Endodermal cell (in vitro differentiated cells): ENCODE results near the gene LRTM1. TPM values are rescaled to one million over a fixed set of nuclear protein-coding genes. Genes with fewer than 3 reads are reported as not detected.

ENCODE experiments used
- DNase-seq: peaks from one replicate; pipeline ENCODE4 v3.0.0-alpha.2; 2017
- H3K27ac ChIP-seq: 2 replicates; pipeline ENCODE4 v1.5.1; 2013; ENCODE audit warnings: mild to moderate bottlenecking, low read depth, low read length, moderate library complexity
- H3K27me3 ChIP-seq: 2 replicates; pipeline ENCODE4 v1.6.1; 2013; ENCODE audit warnings: mild to moderate bottlenecking, low read length, moderate library complexity; ENCODE audit not compliant: insufficient read depth, control insufficient read depth, poor library complexity, severe bottlenecking
- H3K36me3 ChIP-seq: 2 replicates; pipeline ENCODE4 v1.7.0; 2013; ENCODE audit warnings: mild to moderate bottlenecking, low read length, moderate library complexity; ENCODE audit not compliant: control insufficient read depth, insufficient read depth
- H3K4me1 ChIP-seq: one replicate; pipeline ENCODE4 v1.7.0; 2013; ENCODE audit warnings: low read length; ENCODE audit not compliant: control insufficient read depth, insufficient read depth
- H3K4me3 ChIP-seq: 2 replicates; pipeline ENCODE4 v1.5.1; 2013; ENCODE audit warnings: mild to moderate bottlenecking, low read length, moderate library complexity
- H3K9ac ChIP-seq: 2 replicates; pipeline ENCODE4 v1.6.1; 2013; ENCODE audit warnings: mild to moderate bottlenecking, low read length, moderate library complexity; ENCODE audit not compliant: poor library complexity, severe bottlenecking; ENCODE audit errors: extremely low read depth
- H3K9me3 ChIP-seq: 2 replicates; pipeline ENCODE4 v1.6.1; 2013; ENCODE audit warnings: mild to moderate bottlenecking, low read length, moderate library complexity; ENCODE audit not compliant: control insufficient read depth
- H3K27ac Mint-ChIP-seq: 2 replicates; pipeline ENCODE4 v1.8.0; 2020; ENCODE audit warnings: mixed read lengths
- H3K27me3 Mint-ChIP-seq: 2 replicates; pipeline ENCODE4 v1.8.0; 2021; ENCODE audit warnings: mild to moderate bottlenecking, mixed read lengths; ENCODE audit not compliant: insufficient read depth
- H3K36me3 Mint-ChIP-seq: 2 replicates; pipeline ENCODE4 v1.8.0; 2020; ENCODE audit warnings: low read depth, mixed read lengths
- H3K4me1 Mint-ChIP-seq: 2 replicates; pipeline ENCODE4 v1.8.0; 2020; ENCODE audit warnings: mixed read lengths
- H3K4me3 Mint-ChIP-seq: 2 replicates; pipeline ENCODE4 v1.8.0; 2020; ENCODE audit warnings: mild to moderate bottlenecking, moderate library complexity, mixed read lengths
- H3K9me3 Mint-ChIP-seq: 2 replicates; pipeline ENCODE4 v1.8.0; 2020; ENCODE audit warnings: mild to moderate bottlenecking, mixed read lengths
- WGBS, 2 experiments: methylation state at CpG; one replicate each; pipeline versions ENCODE4 v1.1.5 to v1.1.7; 2013; ENCODE audit warnings: missing lambda C conversion rate in 2 of 2, mixed read lengths in 1 of 2; ENCODE audit not compliant: insufficient coverage in 1 of 2, insufficient read length in 1 of 2; 5-methylcytosine and 5-hydroxymethylcytosine counted together
- total RNA-seq, 2 donors: library from RNA; stranded (reverse); fragmentation: NEBNext Ultra II Directional in 1 of 2; extraction: Animal tissue kit (Norgen Biotek cat#: 25700) in 1 of 2; gene quantifications; 2 replicates in 1 of 2; 3 replicates in 1 of 2; pipeline ENCODE4 v1.2.1, GENCODE V29; 2021
- TF ChIP-seq, protein P1 (sequence below): fragments of 200-600 bp; sonication (generic); conservative IDR thresholded peaks from 2 replicates; pipeline ENCODE4 v1.5.0; 2021; ENCODE audit warnings: antibody characterized with exemption, mild to moderate bottlenecking

Gene LRTM1
- total RNA-seq, 2 donors from 2014 or later, result not detected

DNA sequence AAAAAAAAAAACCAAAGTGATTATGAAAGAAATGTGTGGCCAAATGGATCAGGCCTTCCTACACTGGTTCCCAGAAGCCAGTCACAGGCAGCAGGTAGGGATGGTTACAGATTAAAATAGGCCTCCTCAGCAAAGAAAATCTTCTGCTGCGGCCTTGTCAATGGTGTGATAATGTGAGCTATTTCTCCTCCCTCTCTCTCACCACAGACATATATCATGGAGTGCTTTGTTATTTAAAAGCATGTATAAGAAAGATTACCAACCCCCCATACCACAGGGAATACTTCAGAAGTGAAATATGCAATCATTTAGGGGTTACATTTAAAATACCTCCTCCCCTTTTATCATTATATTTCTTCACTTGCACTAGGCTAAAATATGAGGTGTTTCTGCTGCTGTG, 32.2 kb upstream of the LRTM1 start:
- no peaks in the 10 kb centered on the region for H3K27me3 Mint-ChIP-seq
- no peaks in the 10 kb centered on the region for H3K9me3 Mint-ChIP-seq
- H3K4me1 ChIP-seq, result peaks cover 31% of the 10 kb centered on the region
- 40% methylated on average over 1 of the region's 1 CpG; no CpG with 5 or more reads in 1 of the 2 experiments for WGBS, 2 experiments
- H3K27ac ChIP-seq, result no peak overlapping the region
- H3K27me3 ChIP-seq, result no peaks in the 10 kb centered on the region
- no peak overlapping the region for H3K9ac ChIP-seq
- no peak overlapping the region for H3K4me3 ChIP-seq
- H3K36me3 ChIP-seq, result no peaks in the 10 kb centered on the region
- H3K4me3 Mint-ChIP-seq, result no peak overlapping the region
- no peak overlapping the region for H3K27ac Mint-ChIP-seq
- TF ChIP-seq, protein P1, sequence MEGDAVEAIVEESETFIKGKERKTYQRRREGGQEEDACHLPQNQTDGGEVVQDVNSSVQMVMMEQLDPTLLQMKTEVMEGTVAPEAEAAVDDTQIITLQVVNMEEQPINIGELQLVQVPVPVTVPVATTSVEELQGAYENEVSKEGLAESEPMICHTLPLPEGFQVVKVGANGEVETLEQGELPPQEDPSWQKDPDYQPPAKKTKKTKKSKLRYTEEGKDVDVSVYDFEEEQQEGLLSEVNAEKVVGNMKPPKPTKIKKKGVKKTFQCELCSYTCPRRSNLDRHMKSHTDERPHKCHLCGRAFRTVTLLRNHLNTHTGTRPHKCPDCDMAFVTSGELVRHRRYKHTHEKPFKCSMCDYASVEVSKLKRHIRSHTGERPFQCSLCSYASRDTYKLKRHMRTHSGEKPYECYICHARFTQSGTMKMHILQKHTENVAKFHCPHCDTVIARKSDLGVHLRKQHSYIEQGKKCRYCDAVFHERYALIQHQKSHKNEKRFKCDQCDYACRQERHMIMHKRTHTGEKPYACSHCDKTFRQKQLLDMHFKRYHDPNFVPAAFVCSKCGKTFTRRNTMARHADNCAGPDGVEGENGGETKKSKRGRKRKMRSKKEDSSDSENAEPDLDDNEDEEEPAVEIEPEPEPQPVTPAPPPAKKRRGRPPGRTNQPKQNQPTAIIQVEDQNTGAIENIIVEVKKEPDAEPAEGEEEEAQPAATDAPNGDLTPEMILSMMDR, result no peak
- H3K4me1 Mint-ChIP-seq, result peaks cover 57% of the 10 kb centered on the region
- DNase-seq, result no peak
- no peaks in the 10 kb centered on the region for H3K9me3 ChIP-seq
- H3K36me3 Mint-ChIP-seq, result no peaks in the 10 kb centered on the region

DNA sequence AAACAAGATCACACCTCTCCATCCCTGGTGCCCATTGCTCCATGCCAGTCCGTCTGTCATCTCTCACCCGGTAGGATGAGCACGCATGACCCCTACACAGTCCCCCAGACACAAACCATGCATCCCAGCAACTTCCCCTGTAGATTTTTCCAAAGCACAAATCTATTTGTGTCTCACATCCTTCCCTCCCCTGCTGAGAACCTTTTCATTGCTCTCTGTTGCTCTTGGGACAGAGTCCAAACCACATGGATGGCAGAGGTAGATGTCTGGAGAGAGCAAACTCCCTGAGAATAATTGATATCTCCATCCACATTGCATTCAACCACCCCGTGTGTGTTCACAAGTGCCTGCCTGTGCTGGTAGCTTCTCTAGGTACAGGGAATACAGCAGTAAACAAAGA, 29.9 kb upstream of the LRTM1 start:
- no peaks in the 10 kb centered on the region for H3K36me3 Mint-ChIP-seq
- H3K9me3 Mint-ChIP-seq, result no peaks in the 10 kb centered on the region
- no peak for DNase-seq
- TF ChIP-seq, protein P1, result no peak
- no peak overlapping the region for H3K27ac ChIP-seq
- H3K27me3 Mint-ChIP-seq, result no peaks in the 10 kb centered on the region
- no peak overlapping the region for H3K4me3 Mint-ChIP-seq
- peaks cover 28% of the 10 kb centered on the region for H3K4me1 ChIP-seq
- no peaks in the 10 kb centered on the region for H3K27me3 ChIP-seq
- no peak overlapping the region for H3K4me3 ChIP-seq
- no peak overlapping the region for H3K9ac ChIP-seq
- no peaks in the 10 kb centered on the region for H3K36me3 ChIP-seq
- H3K27ac Mint-ChIP-seq, result no peak overlapping the region
- WGBS, 2 experiments, result 95 to 100% methylated on average over 1 to 4 of the region's 4 CpGs
- peaks cover 54% of the 10 kb centered on the region for H3K4me1 Mint-ChIP-seq
- no peaks in the 10 kb centered on the region for H3K9me3 ChIP-seq

DNA sequence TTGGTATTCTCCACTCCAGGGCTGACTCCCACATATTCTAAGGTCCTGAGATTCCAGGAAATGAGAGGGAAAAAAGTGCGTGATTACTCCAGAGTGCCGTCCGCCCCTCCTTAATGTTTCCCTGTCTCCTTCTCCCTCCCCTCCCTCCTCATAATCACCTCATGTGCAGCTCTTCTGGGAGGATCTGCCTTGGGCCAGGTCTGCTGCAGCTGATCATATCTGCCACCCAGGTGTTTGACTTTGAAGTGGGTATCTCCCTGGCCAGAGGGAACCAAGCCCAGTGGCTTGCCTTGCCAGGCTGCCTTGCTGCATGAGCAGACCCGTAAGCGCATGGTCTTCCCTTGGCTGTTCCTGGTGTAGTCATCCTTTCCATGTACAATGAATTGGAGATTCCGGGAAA, 28.1 kb upstream of the LRTM1 start:
- H3K4me1 ChIP-seq, result peaks cover 20% of the 10 kb centered on the region
- DNase-seq, result no peak
- H3K9ac ChIP-seq, result no peak overlapping the region
- no peaks in the 10 kb centered on the region for H3K9me3 ChIP-seq
- H3K36me3 Mint-ChIP-seq, result no peaks in the 10 kb centered on the region
- H3K4me1 Mint-ChIP-seq, result peaks cover 44% of the 10 kb centered on the region
- H3K9me3 Mint-ChIP-seq, result no peaks in the 10 kb centered on the region
- TF ChIP-seq, protein P1, result no peak
- no peaks in the 10 kb centered on the region for H3K27me3 Mint-ChIP-seq
- no peak overlapping the region for H3K4me3 Mint-ChIP-seq
- WGBS, 2 experiments, result 93 to 100% methylated on average over 3 to 6 of the region's 6 CpGs
- no peaks in the 10 kb centered on the region for H3K36me3 ChIP-seq
- H3K27ac Mint-ChIP-seq, result no peak overlapping the region
- peak overlapping the region; percentile 1 for H3K4me3 ChIP-seq
- no peaks in the 10 kb centered on the region for H3K27me3 ChIP-seq
- no peak overlapping the region for H3K27ac ChIP-seq
